Neuronal stem cell (in vitro differentiated cells): ENCODE measurements around the gene ADAMTS14.

Source experiments
- DNase-seq: peaks from one replicate; pipeline ENCODE4 v3.0.0-alpha.2; 2013; ENCODE audit warnings: low spot score
- H2AFZ ChIP-seq: one replicate; pipeline ENCODE4 v1.6.1; 2013; ENCODE audit warnings: mild to moderate bottlenecking, low read length, inconsistent platforms
- H2AK5ac ChIP-seq: 2 replicates; pipeline ENCODE4 v1.6.1; 2013; ENCODE audit warnings: low read depth, mild to moderate bottlenecking, inconsistent platforms, low read length, moderate library complexity, mixed read lengths
- H2BK120ac ChIP-seq: 2 replicates; pipeline ENCODE4 v1.6.1; 2013; ENCODE audit warnings: low read depth, mild to moderate bottlenecking, inconsistent platforms, low read length, moderate library complexity, mixed read lengths
- H2BK12ac ChIP-seq: one replicate; pipeline ENCODE4 v1.6.1; 2013; ENCODE audit warnings: low read length, inconsistent platforms
- H2BK15ac ChIP-seq: 2 replicates; pipeline ENCODE4 v1.6.1; 2013; ENCODE audit warnings: mild to moderate bottlenecking, low read length, inconsistent platforms, mixed read lengths
- H2BK5ac ChIP-seq: one replicate; pipeline ENCODE4 v1.6.1; 2013; ENCODE audit warnings: inconsistent platforms, mild to moderate bottlenecking, low read length, moderate library complexity
- H3K14ac ChIP-seq: one replicate; pipeline ENCODE4 v1.6.1; 2013; ENCODE audit warnings: low read length, inconsistent platforms
- H3K18ac ChIP-seq: 2 replicates; pipeline ENCODE4 v1.6.1; 2013; ENCODE audit warnings: low read length, inconsistent platforms
- H3K23ac ChIP-seq: 2 replicates; pipeline ENCODE4 v1.6.1; 2013; ENCODE audit warnings: low read depth, mild to moderate bottlenecking, mixed read lengths, low read length, inconsistent platforms; ENCODE audit not compliant: poor library complexity
- H3K27ac ChIP-seq: replicated peaks from 3 replicates; pipeline ENCODE4 v1.5.1; 2013; ENCODE audit warnings: low read length, inconsistent platforms
- H3K27me3 ChIP-seq, 3 experiments: 2 replicates each; pipeline ENCODE4 v1.6.1; 2013; ENCODE audit warnings: low read length in 3 of 3, mild to moderate bottlenecking in 2 of 3, inconsistent platforms in 1 of 3, low read depth in 1 of 3, mixed read lengths in 1 of 3, moderate library complexity in 1 of 3; ENCODE audit not compliant: control insufficient read depth in 3 of 3, insufficient read depth in 3 of 3
- H3K36me3 ChIP-seq, 2 donors: replicated peaks in 1 of 2; 2 replicates each; pipeline ENCODE4 v1.6.1; 2013; ENCODE audit warnings: low read length in 2 of 2; ENCODE audit not compliant: control insufficient read depth in 2 of 2, insufficient read depth in 2 of 2
- H3K4ac ChIP-seq: 2 replicates; pipeline ENCODE4 v1.6.1; 2013; ENCODE audit warnings: inconsistent platforms, mild to moderate bottlenecking, low read length, moderate library complexity
- H3K4me1 ChIP-seq, 2 donors: 1 replicate in 1 of 2; 2 replicates in 1 of 2; pipeline ENCODE4 v1.6.1; 2013; ENCODE audit warnings: low read length in 2 of 2, low read depth in 1 of 2; ENCODE audit not compliant: control insufficient read depth in 2 of 2, insufficient read depth in 1 of 2
- H3K4me2 ChIP-seq: one replicate; pipeline ENCODE4 v1.6.1; 2013; ENCODE audit warnings: mild to moderate bottlenecking, low read length, inconsistent platforms; ENCODE audit not compliant: insufficient read depth, poor library complexity, severe bottlenecking
- H3K4me3 ChIP-seq, 2 donors: 2 replicates each; pipeline ENCODE4 v1.5.1; 2013; ENCODE audit warnings: low read length in 2 of 2, mild to moderate bottlenecking in 2 of 2, inconsistent platforms in 1 of 2, moderate library complexity in 1 of 2
- H3K79me1 ChIP-seq: one replicate; pipeline ENCODE4 v1.6.1; 2013; ENCODE audit warnings: low read depth, mild to moderate bottlenecking, inconsistent platforms, low read length, moderate library complexity
- H3K9ac ChIP-seq: one replicate; pipeline ENCODE4 v1.6.1; 2013; ENCODE audit warnings: mild to moderate bottlenecking, low read depth, low read length, inconsistent platforms; ENCODE audit not compliant: poor library complexity
- H3K9me3 ChIP-seq, 2 donors: replicated peaks in 1 of 2; 2 replicates each; pipeline versions ENCODE3 to v1.6.1; 2013; ENCODE audit warnings: low read length in 2 of 2, mild to moderate bottlenecking in 2 of 2, inconsistent platforms in 1 of 2, low read depth in 1 of 2, mixed read lengths in 1 of 2, moderate library complexity in 1 of 2; ENCODE audit not compliant: control insufficient read depth in 2 of 2, insufficient read depth in 1 of 2
- H4K8ac ChIP-seq: one replicate; pipeline ENCODE4 v1.6.1; 2013; ENCODE audit warnings: low read depth, mild to moderate bottlenecking, inconsistent platforms, low read length, moderate library complexity
- H4K91ac ChIP-seq: one replicate; pipeline ENCODE4 v1.6.1; 2013; ENCODE audit warnings: low read length, low read depth, mild to moderate bottlenecking, inconsistent platforms; ENCODE audit not compliant: poor library complexity
- WGBS, 2 donors: extraction: QIAGEN DNeasy Blood & Tissue Kit; methylation state at CpG; one replicate each; pipeline ENCODE4 v1.1.7; 2013; ENCODE audit warnings: missing lambda C conversion rate in 2 of 2, mixed read lengths in 1 of 2; ENCODE audit not compliant: insufficient read length in 2 of 2, insufficient replicate concordance in 1 of 2; ENCODE audit errors: extremely low coverage in 2 of 2; 5-methylcytosine and 5-hydroxymethylcytosine counted together

ADAMTS14 gene

DNA sequence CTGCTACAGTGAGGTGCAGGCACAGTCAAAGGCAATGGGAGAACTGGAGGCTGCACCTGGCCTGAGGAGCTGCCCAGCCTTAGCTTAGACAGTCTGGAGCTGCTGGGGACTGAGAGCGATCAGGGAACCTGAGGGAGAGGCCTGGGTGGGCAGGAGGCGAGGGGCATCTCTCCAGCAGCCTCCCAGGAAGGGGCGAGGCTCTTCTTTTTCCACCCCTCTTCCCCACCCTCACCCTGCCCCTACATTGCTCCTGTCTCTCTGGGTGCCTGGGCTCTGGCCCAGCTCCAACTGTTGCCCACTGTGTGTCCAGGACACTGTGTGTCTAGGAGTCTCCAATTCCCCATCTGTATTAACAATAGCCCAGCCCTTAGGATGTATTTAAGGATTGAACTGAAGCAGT, 76.0 kb downstream of the ADAMTS14 start:
- H3K14ac ChIP-seq, result no peak overlapping the region
- H3K4me1 ChIP-seq, result no peaks in the 10 kb centered on the region
- no peak overlapping the region for H4K8ac ChIP-seq
- no peak overlapping the region for H4K91ac ChIP-seq
- H3K9ac ChIP-seq, result no peak overlapping the region
- no peak overlapping the region for H3K23ac ChIP-seq
- H3K36me3 ChIP-seq, result no peaks in the 10 kb centered on the region
- no peak overlapping the region for H2BK5ac ChIP-seq
- peaks cover 0 to 5% (median 0%) of the 10 kb centered on the region in 3 experiments for H3K27me3 ChIP-seq
- H2BK15ac ChIP-seq, result no peak overlapping the region
- H3K4me3 ChIP-seq, result no peak overlapping the region
- H3K79me1 ChIP-seq, result no peaks in the 10 kb centered on the region
- no peak overlapping the region for H3K4ac ChIP-seq
- H3K4me2 ChIP-seq, result no peak overlapping the region
- H2AFZ ChIP-seq, result no peak overlapping the region
- no CpG with 5 or more reads among the region's 3 CpGs for WGBS, 2 donors
- no peak overlapping the region for H2BK12ac ChIP-seq
- H3K18ac ChIP-seq, result no peak overlapping the region
- H3K27ac ChIP-seq, result no peak overlapping the region
- H3K9me3 ChIP-seq, result no peaks in the 10 kb centered on the region
- H2BK120ac ChIP-seq, result no peak overlapping the region
- no peak overlapping the region for H2AK5ac ChIP-seq
- DNase-seq, result no peak

DNA sequence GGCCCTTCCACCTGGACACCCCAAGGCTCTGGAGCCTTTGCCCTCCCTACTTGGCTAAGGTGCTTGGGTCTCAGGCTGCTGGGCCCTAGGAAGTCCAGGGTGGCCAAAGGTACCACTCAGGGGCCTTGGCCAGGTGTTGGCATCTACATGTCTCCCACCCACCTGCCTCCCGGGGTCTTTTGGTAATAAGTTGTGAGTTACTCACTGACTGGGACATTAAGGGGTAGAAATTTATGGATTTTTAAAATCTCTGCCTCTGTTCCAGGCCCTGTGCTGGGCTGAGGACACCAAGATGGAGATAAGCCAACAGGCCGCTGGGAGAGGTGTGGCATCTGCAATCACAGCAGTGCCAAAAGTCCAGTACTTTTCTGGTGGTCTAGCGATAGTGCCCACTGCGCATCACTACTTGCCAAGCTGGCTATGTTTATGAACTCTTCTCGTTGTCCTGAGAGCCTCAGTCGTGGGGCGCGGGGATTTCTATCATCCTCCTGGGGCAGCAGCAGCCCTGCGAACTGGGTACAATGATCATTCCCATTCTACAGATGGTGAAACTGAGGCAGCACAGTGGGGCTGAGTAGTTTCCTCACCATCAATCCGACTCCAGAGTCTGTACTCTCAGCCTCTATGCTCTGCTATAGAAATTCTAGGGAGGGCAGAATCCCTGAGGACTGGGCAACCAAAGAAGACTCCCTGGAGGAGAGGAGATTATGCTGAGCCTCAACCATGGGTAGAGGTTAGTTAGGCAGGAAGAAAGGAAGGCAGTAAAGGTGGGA, 76.7 kb downstream of the ADAMTS14 start:
- H3K27ac ChIP-seq, result no peak overlapping the region
- H3K9me3 ChIP-seq, result no peaks in the 10 kb centered on the region
- no peak overlapping the region for H3K4ac ChIP-seq
- no peak overlapping the region for H3K9ac ChIP-seq
- peaks cover 0 to 5% (median 0%) of the 10 kb centered on the region in 3 experiments for H3K27me3 ChIP-seq
- H3K23ac ChIP-seq, result no peak overlapping the region
- no peak overlapping the region for H3K14ac ChIP-seq
- H3K79me1 ChIP-seq, result no peaks in the 10 kb centered on the region
- H3K4me1 ChIP-seq, result peaks cover 0 to under 1% of the 10 kb centered on the region in 2 donors
- no peak overlapping the region for H2BK12ac ChIP-seq
- DNase-seq, result no peak
- H3K4me3 ChIP-seq, result no peak overlapping the region
- no peak overlapping the region for H2AFZ ChIP-seq
- H2BK120ac ChIP-seq, result no peak overlapping the region
- H3K4me2 ChIP-seq, result no peak overlapping the region
- no peaks in the 10 kb centered on the region for H3K36me3 ChIP-seq
- no peak overlapping the region for H3K18ac ChIP-seq
- WGBS, 2 donors, result no CpG with 5 or more reads among the region's 10 CpGs
- no peak overlapping the region for H2BK5ac ChIP-seq
- no peak overlapping the region for H4K8ac ChIP-seq
- H2AK5ac ChIP-seq, result no peak overlapping the region
- no peak overlapping the region for H2BK15ac ChIP-seq
- no peak overlapping the region for H4K91ac ChIP-seq

DNA sequence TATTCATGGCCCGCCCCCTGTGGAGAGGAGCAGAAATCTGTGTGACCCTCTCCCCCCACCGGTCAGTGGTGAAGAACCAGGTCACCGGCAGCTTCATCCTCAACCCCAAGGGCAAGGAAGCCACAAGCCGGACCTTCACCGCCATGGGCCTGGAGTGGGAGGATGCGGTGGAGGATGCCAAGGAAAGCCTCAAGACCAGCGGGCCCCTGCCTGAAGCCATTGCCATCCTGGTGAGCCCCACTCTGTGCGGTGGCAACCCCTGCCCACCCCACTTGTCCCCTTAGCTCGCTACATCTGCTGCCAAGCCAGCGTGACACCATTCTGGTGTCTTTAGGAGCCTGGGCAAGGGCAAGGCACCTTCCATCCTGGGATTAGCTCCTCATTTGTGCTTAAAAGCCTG, 77.5 kb downstream of the ADAMTS14 start:
- H2BK15ac ChIP-seq, result no peak overlapping the region
- H3K9me3 ChIP-seq, result no peaks in the 10 kb centered on the region
- H4K8ac ChIP-seq, result no peak overlapping the region
- no peak overlapping the region for H3K23ac ChIP-seq
- no peaks in the 10 kb centered on the region for H3K36me3 ChIP-seq
- H3K14ac ChIP-seq, result no peak overlapping the region
- H2BK120ac ChIP-seq, result no peak overlapping the region
- H3K79me1 ChIP-seq, result no peaks in the 10 kb centered on the region
- peak overlapping the region; percentile 58 for H2AK5ac ChIP-seq
- peak overlapping the region; percentile 33 for H3K18ac ChIP-seq
- H3K27me3 ChIP-seq, result peaks cover 0 to 5% (median 0%) of the 10 kb centered on the region in 3 experiments
- H2BK12ac ChIP-seq, result no peak overlapping the region
- no peak overlapping the region for H3K27ac ChIP-seq
- no peak overlapping the region for H2BK5ac ChIP-seq
- no CpG with 5 or more reads among the region's 10 CpGs for WGBS, 2 donors
- no peak overlapping the region for H2AFZ ChIP-seq
- no peak overlapping the region for H3K4me2 ChIP-seq
- no peak overlapping the region for H3K4me3 ChIP-seq
- no peak overlapping the region for H3K4ac ChIP-seq
- H4K91ac ChIP-seq, result no peak overlapping the region
- DNase-seq, result no peak
- H3K4me1 ChIP-seq, result peaks cover 0 to 1% of the 10 kb centered on the region in 2 donors
- H3K9ac ChIP-seq, result no peak overlapping the region

DNA sequence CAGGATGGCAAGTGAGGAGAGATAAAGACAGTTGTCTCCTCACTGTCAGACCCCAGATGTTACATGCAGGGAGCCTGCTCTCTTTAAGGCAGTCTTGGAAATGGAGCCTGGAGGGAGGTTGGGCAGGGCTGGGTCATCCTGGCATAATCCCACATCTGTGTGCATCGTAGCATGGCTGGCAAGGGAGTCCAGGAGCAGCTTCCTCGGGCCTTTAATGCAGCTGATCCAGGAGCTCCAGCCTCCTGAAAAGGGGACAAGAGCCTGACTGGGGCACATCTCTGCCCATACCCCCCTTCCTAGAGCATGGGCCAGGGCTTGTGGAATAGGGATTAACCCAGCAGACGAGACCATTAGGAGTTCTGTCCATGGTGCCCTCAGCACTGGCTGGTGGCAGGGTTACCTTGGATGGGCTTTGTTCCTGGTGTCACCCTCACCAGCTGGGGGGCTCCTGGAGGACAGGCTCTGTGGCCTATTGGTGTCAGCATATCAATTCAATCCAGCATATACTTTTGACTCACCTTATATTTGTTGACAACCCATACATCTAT, 77.9 kb downstream of the ADAMTS14 start:
- H3K23ac ChIP-seq, result no peak overlapping the region
- no CpG with 5 or more reads among the region's 3 CpGs for WGBS, 2 donors
- DNase-seq, result no peak
- H2BK15ac ChIP-seq, result no peak overlapping the region
- H2AFZ ChIP-seq, result no peak overlapping the region
- peaks cover 0 to 5% (median 0%) of the 10 kb centered on the region in 3 experiments for H3K27me3 ChIP-seq
- H2BK120ac ChIP-seq, result no peak overlapping the region
- no peaks in the 10 kb centered on the region for H3K9me3 ChIP-seq
- no peak overlapping the region for H3K4ac ChIP-seq
- no peak overlapping the region for H3K4me2 ChIP-seq
- no peak overlapping the region for H4K91ac ChIP-seq
- peak overlapping the region; percentile 33 for H3K18ac ChIP-seq
- H3K27ac ChIP-seq, result no peak overlapping the region
- no peak overlapping the region for H4K8ac ChIP-seq
- H2AK5ac ChIP-seq, result peak overlapping the region; percentile 58
- peaks cover 0 to 1% of the 10 kb centered on the region in 2 donors for H3K4me1 ChIP-seq
- no peak overlapping the region for H3K14ac ChIP-seq
- no peaks in the 10 kb centered on the region for H3K36me3 ChIP-seq
- no peak overlapping the region for H2BK12ac ChIP-seq
- no peak overlapping the region for H2BK5ac ChIP-seq
- H3K4me3 ChIP-seq, result no peak overlapping the region
- no peak overlapping the region for H3K9ac ChIP-seq
- H3K79me1 ChIP-seq, result no peaks in the 10 kb centered on the region
